ENCODE results near the gene KCNE1.
"Not testable (repeated sequence)": the region's sequence is repeated elsewhere in the genome, so short reads cannot be mapped to it uniquely, and the experiment has no call there.

DNA sequence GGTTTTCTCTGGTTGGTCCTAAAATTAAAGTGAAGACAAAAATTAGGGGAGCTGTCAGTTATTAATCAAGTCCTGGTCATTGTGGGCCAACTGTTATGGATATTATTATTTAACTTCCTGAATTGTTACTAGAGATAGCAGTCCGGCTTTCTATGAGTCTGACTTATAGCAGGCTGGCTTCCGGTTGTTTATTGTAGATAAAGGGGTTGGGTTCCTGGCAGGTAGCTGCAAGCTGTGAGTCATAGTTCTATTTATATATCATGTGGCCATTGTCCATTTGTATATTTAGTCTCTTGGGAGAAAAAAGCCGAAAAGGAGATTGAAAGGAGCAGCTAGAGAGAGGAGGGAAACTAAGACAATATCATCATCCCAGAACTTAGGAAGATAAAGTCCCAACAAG lies 28.6 kb downstream of the KCNE1 start:
- not testable (repeated sequence) for TF ChIP-seq EZH2 (IDR thresholded peaks at IDR 0.05); POLR2AphosphoS5 (IDR thresholded peaks at IDR 0.05; ENCODE audit: borderline replicate concordance, low read depth, low read length)

All from SK-N-MC (cell line).